Keratinocyte (primary cell): Measurements from ENCODE around the gene CBLB. TPM values are rescaled to one million over a fixed set of nuclear protein-coding genes. Genes with fewer than 3 reads are reported as not detected.
A peak's percentile ranks its signal among the peaks of the same experiment; 100 is the strongest.

ENCODE experiments used
- DNase-seq: peaks from one replicate; pipeline ENCODE4 v3.0.0-alpha.2; 2011; ENCODE audit warnings: low read depth, missing footprints, low spot score
- FAIRE-seq: peaks from 2 replicates; lab custom pipeline; 2011; peaks lifted over from hg19 to GRCh38; lab: Jason Lieb, UNC
- H2AFZ ChIP-seq: 2 replicates; pipeline ENCODE4 v1.6.0; 2012; ENCODE audit warnings: low read length, control low read depth, inconsistent platforms; ENCODE audit not compliant: control insufficient read depth
- H3K27ac ChIP-seq: 2 replicates; pipeline ENCODE4 v1.5.1; 2011; ENCODE audit warnings: low read length; ENCODE audit not compliant: control insufficient read depth, insufficient read depth
- H3K27me3 ChIP-seq: 3 replicates; pipeline ENCODE4 v1.6.0; 2011; ENCODE audit warnings: low read length; ENCODE audit not compliant: control insufficient read depth, insufficient read depth; ENCODE audit errors: extremely low read depth
- H3K36me3 ChIP-seq, 2 experiments: 2 replicates in 1 of 2; 3 replicates in 1 of 2; pipeline ENCODE4 v1.5.1; 2011; ENCODE audit warnings: low read length in 2 of 2, mild to moderate bottlenecking in 1 of 2; ENCODE audit not compliant: control insufficient read depth in 2 of 2, insufficient read depth in 2 of 2; ENCODE audit errors: extremely low read depth in 1 of 2
- H3K4me1 ChIP-seq: 3 replicates; pipeline ENCODE4 v1.5.1; 2011; ENCODE audit warnings: low read length; ENCODE audit not compliant: control insufficient read depth, insufficient read depth; ENCODE audit errors: extremely low read depth
- H3K4me2 ChIP-seq: 3 replicates; pipeline ENCODE4 v1.6.0; 2011; ENCODE audit warnings: low read depth, low read length; ENCODE audit not compliant: control insufficient read depth, insufficient read depth; ENCODE audit errors: extremely low read depth
- H3K4me3 ChIP-seq, 3 experiments: fragments of 200-600 bp in 1 of 3; sonication (generic) in 1 of 3; 2 replicates in 2 of 3; 3 replicates in 1 of 3; pipeline ENCODE4 v1.5.1; 2011 to 2016; ENCODE audit warnings: low read length in 3 of 3, mild to moderate bottlenecking in 3 of 3, control low read depth in 2 of 3, inconsistent platforms in 1 of 3, low read depth in 1 of 3, mixed read lengths in 1 of 3, mixed run types in 1 of 3, moderate library complexity in 1 of 3; ENCODE audit not compliant: control insufficient read depth in 2 of 3, insufficient read depth in 2 of 3; ENCODE audit errors: extremely low read depth in 1 of 3
- H3K79me2 ChIP-seq: 2 replicates; pipeline ENCODE4 v1.6.0; 2012; ENCODE audit warnings: low read length; ENCODE audit not compliant: control insufficient read depth, insufficient read depth
- H3K9ac ChIP-seq: 3 replicates; pipeline ENCODE4 v1.6.0; 2011; ENCODE audit warnings: low read length; ENCODE audit not compliant: control insufficient read depth, insufficient read depth; ENCODE audit errors: extremely low read depth
- H3K9me1 ChIP-seq: 3 replicates; pipeline ENCODE4 v1.6.0; 2011; ENCODE audit warnings: low read length; ENCODE audit not compliant: control insufficient read depth, insufficient read depth; ENCODE audit errors: extremely low read depth
- H3K9me3 ChIP-seq: 2 replicates; pipeline ENCODE4 v1.5.1; 2012; ENCODE audit warnings: low read depth, low read length; ENCODE audit not compliant: control insufficient read depth
- H4K20me1 ChIP-seq: 3 replicates; pipeline ENCODE4 v1.6.0; 2011; ENCODE audit warnings: low read length; ENCODE audit not compliant: control insufficient read depth, insufficient read depth; ENCODE audit errors: extremely low read depth
- EZH2 ChIP-seq: IDR thresholded peaks from one replicate; pipeline ENCODE4 v1.6.1; 2012; ENCODE audit warnings: inconsistent platforms, mild to moderate bottlenecking, low read length, moderate library complexity
- dilution Hi-C: fragments of 300-500 bp; cut with MboI; formaldehyde crosslinking; loops from one replicate; pipeline ENCODE4 v1.7.0; 2020; ENCODE audit warnings: low sequenced_read_pairs; ENCODE audit not compliant: extremely low pct_ligation_motif_present
- polyA plus RNA-seq, 5 experiments: library from polyadenylated mRNA; depleted of rRNA in 3 of 5; stranded (reverse) in 3 of 5; stranded (forward) in 1 of 5; unstranded in 1 of 5; fragments of >200 nt; gene quantifications; 1 replicate in 1 of 5; 2 replicates in 3 of 5; 3 replicates in 1 of 5; pipeline versions ENCODE4 v1.2.1 to v1.2.3, GENCODE V29; 2011 to 2012; ENCODE audit warnings: missing spikeins in 2 of 5, low read depth in 1 of 5, low replicate concordance in 1 of 5
- TF ChIP-seq, protein P1 (sequence below), 3 experiments: IDR thresholded peaks in 1 of 3; conservative IDR thresholded peaks in 1 of 3; optimal IDR thresholded peaks in 1 of 3; 2 replicates in 2 of 3; 3 replicates in 1 of 3; pipeline versions ENCODE3 to v1.5.1; 2011; ENCODE audit warnings: low read length in 3 of 3, mild to moderate bottlenecking in 3 of 3, moderate library complexity in 2 of 3, control low read depth in 1 of 3, inconsistent platforms in 1 of 3; ENCODE audit not compliant: insufficient read depth in 2 of 3; ENCODE audit errors: extremely low read depth in 1 of 3

The CBLB gene
- polyA plus RNA-seq, 1 donor (not counting 4 experiments of a cell fraction or from before 2014, with no cell fraction given): 13.6 TPM

DNA sequence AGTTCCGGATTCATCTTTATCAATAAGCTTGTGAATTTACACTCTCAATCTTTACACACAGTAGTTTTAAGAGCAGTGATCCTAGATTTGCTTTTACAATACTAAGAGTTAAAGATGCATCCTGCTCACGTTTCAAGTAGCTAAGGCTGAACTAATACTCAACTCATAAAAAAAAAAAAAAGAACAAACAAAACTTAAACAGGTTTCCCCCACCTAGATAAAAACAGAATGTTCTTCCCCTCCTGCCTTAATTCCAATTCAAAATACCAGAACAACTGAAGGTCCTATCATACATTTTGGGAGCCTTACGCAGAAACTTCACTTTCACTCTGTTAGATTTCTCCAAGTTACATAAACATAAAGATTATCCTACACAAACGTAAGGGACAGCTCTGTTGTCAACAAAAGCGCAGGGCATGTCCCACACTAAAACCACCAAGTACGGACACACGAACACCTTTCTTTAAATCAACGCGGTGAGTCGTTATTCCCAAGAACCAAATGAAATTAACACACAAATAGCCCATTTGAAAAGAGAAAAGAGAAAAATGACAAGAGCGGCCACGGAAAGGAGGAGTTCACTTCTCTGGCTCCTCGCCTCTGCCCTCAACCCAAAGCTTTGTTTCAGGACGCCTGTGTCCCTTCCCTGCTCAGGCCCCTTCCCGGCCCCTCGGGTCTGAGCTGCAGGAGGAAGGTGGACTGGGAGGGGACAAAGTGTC, 941 bp downstream of the CBLB start:
- Histone ChIP-seq H3K9me1 (no peaks in the 10 kb centered on the region), H3K79me2 (peaks cover 5% of the 10 kb centered on the region), H4K20me1 (no peaks in the 10 kb centered on the region), H3K27ac (peak overlapping the region; percentile 81), H3K4me3 (peak overlapping the region; percentile 86 to 99 (median 86)), H3K36me3 (no peaks in the 10 kb centered on the region), H3K9me3 (no peaks in the 10 kb centered on the region), H3K9ac (peak overlapping the region; percentile 90), H2AFZ (peak overlapping the region; percentile 95), H3K4me2 (peak overlapping the region; percentile 92), H3K4me1 (peaks cover 13% of the 10 kb centered on the region), H3K27me3 (no peaks in the 10 kb centered on the region)
- FAIRE-seq (no peak), DNase-seq (no peak)
- TF ChIP-seq, protein P1, sequence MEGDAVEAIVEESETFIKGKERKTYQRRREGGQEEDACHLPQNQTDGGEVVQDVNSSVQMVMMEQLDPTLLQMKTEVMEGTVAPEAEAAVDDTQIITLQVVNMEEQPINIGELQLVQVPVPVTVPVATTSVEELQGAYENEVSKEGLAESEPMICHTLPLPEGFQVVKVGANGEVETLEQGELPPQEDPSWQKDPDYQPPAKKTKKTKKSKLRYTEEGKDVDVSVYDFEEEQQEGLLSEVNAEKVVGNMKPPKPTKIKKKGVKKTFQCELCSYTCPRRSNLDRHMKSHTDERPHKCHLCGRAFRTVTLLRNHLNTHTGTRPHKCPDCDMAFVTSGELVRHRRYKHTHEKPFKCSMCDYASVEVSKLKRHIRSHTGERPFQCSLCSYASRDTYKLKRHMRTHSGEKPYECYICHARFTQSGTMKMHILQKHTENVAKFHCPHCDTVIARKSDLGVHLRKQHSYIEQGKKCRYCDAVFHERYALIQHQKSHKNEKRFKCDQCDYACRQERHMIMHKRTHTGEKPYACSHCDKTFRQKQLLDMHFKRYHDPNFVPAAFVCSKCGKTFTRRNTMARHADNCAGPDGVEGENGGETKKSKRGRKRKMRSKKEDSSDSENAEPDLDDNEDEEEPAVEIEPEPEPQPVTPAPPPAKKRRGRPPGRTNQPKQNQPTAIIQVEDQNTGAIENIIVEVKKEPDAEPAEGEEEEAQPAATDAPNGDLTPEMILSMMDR (optimal IDR thresholded peaks at IDR 0.05 in 1 of 3, IDR thresholded peaks at IDR 0.05 in 1 of 3, conservative IDR thresholded peaks at IDR 0.05 in 1 of 3; ENCODE audit: extremely low read depth in 1 of 3, insufficient read depth in 2 of 3, low read length in 3 of 3): no peak
- TF ChIP-seq EZH2: no peak
- dilution Hi-C loops: no loop called here

DNA sequence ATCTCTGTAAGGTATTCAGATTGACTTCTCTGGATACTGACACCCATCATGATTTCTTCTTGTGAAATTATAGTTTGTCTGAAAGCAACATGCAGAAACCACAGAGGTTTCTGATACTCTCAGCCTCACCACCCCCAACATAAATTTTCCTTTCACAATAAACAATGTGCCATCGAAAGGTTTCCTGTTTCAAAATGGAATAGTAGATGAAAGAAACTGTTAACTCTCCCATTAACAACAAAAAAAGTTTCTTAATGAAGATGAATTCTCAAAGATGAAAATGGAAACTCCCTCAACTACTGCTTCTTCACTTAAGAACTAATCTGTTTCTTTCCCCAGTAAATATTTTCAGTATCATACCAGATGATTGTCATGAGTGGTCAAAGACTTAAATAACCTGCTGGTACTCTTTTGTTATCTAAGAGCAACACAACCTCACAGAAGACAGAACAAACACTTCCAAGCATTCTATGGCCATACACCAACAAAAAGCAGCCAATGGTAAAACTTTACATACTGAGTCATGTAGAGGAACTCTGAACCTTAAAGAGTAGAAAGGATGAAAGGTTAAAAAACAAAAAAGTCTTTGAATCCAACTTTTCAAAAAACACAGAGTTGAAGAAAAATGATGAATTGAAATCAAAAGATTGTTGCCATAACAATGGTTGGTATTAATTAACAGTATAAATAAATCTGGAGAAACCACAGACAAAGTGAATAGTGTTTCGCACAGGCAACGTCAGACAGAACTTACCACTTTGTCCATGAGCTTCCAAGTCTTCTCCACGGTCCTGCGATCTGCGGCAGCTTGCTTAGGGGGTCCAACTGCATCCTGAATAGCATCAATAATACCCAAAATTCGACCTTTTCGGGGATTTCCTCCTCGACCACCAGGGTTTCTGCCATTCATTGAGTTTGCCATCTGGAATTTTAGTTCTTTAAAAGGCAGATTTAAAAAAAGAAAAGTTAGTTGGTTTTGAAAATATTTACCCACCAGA, 1.9 kb downstream of the CBLB start:
- no peak overlapping the region for H2AFZ ChIP-seq
- no peaks in the 10 kb centered on the region for H3K9me3 ChIP-seq
- TF ChIP-seq EZH2: no peak
- TF ChIP-seq, protein P1 (optimal IDR thresholded peaks at IDR 0.05 in 1 of 3, IDR thresholded peaks at IDR 0.05 in 1 of 3, conservative IDR thresholded peaks at IDR 0.05 in 1 of 3; ENCODE audit: extremely low read depth in 1 of 3, insufficient read depth in 2 of 3, low read length in 3 of 3): no peak
- H3K36me3 ChIP-seq: no peaks in the 10 kb centered on the region
- no peak overlapping the region for H3K27ac ChIP-seq
- H3K4me3 ChIP-seq: peak overlapping the region; percentile 86 to 99 (median 86)
- no peaks in the 10 kb centered on the region for H3K9me1 ChIP-seq
- no peaks in the 10 kb centered on the region for H4K20me1 ChIP-seq
- peak overlapping the region; percentile 92 for H3K4me2 ChIP-seq
- H3K79me2 ChIP-seq: peaks cover 9% of the 10 kb centered on the region
- H3K9ac ChIP-seq: peak overlapping the region; percentile 90
- DNase-seq: no peak
- dilution Hi-C loops: no loop called here
- no peaks in the 10 kb centered on the region for H3K27me3 ChIP-seq
- H3K4me1 ChIP-seq: peaks cover 13% of the 10 kb centered on the region
- no peak for FAIRE-seq
